H1 (cell line): Measurements from ENCODE around the gene EPHB6. TPM values are rescaled to one million over a fixed set of nuclear protein-coding genes. Genes with fewer than 3 reads are reported as not detected.

Experiments
- CTCF ChIA-PET: fragments of 300-600 bp; sonication (Branson Sonifier 250); formaldehyde crosslinking; loops from one replicate; lab custom pipeline; 2021; ENCODE audit not compliant: partially characterized antibody; lab: Charles Lee
- POLR2A ChIA-PET: fragments of 300-600 bp; sonication (Branson Sonifier 250); formaldehyde crosslinking; loops from one replicate; lab custom pipeline; 2021; ENCODE audit warnings: inconsistent platforms; ENCODE audit not compliant: partially characterized antibody; lab: Charles Lee
- DNase-seq, 2 experiments: peaks; one replicate each; pipeline versions ENCODE4 v3.0.0 to v3.0.0-alpha.2; 2010 to 2022; ENCODE audit warnings: low spot score in 2 of 2, low read depth in 1 of 2, mixed read lengths in 1 of 2
- FAIRE-seq: peaks from 2 replicates; lab custom pipeline; 2011; peaks lifted over from hg19 to GRCh38; lab: Jason Lieb, UNC
- H2AFZ ChIP-seq: 2 replicates; pipeline ENCODE4 v1.8.1; 2012; ENCODE audit warnings: low read length, inconsistent platforms
- H2AK5ac ChIP-seq: 2 replicates; pipeline ENCODE4 v1.6.1; 2013; ENCODE audit warnings: low read depth, low read length
- H2BK120ac ChIP-seq: replicated peaks from 2 replicates; pipeline ENCODE3; 2013; ENCODE audit warnings: low read depth, low read length, inconsistent platforms
- H2BK12ac ChIP-seq: 2 replicates; pipeline ENCODE4 v1.6.1; 2013; ENCODE audit warnings: low read depth, low read length
- H2BK15ac ChIP-seq: 2 replicates; pipeline ENCODE4 v1.6.1; 2013; ENCODE audit warnings: low read length
- H2BK20ac ChIP-seq: 2 replicates; pipeline ENCODE4 v1.6.1; 2013; ENCODE audit warnings: low read length
- H2BK5ac ChIP-seq: 2 replicates; pipeline ENCODE4 v1.6.1; 2013; ENCODE audit warnings: low read depth, low read length
- H3K14ac ChIP-seq: 2 replicates; pipeline ENCODE4 v1.6.1; 2013; ENCODE audit warnings: inconsistent platforms; ENCODE audit not compliant: insufficient read length
- H3K18ac ChIP-seq: 2 replicates; pipeline ENCODE4 v1.6.1; 2013; ENCODE audit warnings: low read length; ENCODE audit errors: extremely low read depth
- H3K23ac ChIP-seq: 2 replicates; pipeline ENCODE4 v1.6.1; 2013; ENCODE audit warnings: inconsistent platforms; ENCODE audit not compliant: insufficient read length
- H3K23me2 ChIP-seq: 2 replicates; pipeline ENCODE4 v1.6.1; 2013; ENCODE audit warnings: low read depth, low read length
- H3K27ac ChIP-seq: 2 replicates; pipeline ENCODE4 v1.6.1; 2011; ENCODE audit warnings: low read depth, low read length, inconsistent platforms
- H3K27me3 ChIP-seq, 4 experiments: replicated peaks in 1 of 4; 1 replicate in 1 of 4; 2 replicates in 3 of 4; pipeline versions ENCODE4 v1.6.1 to v1.8.1; 2011 to 2013; ENCODE audit warnings: low read length in 3 of 4, mild to moderate bottlenecking in 3 of 4, inconsistent platforms in 2 of 4, mixed read lengths in 2 of 4, moderate library complexity in 1 of 4; ENCODE audit not compliant: control insufficient read depth in 3 of 4, insufficient read depth in 3 of 4; ENCODE audit errors: extremely low read depth in 1 of 4
- H3K36me3 ChIP-seq, 4 experiments: 2 replicates each; pipeline versions ENCODE4 v1.6.1 to v1.8.1; 2011 to 2013; ENCODE audit warnings: mild to moderate bottlenecking in 4 of 4, low read length in 3 of 4, moderate library complexity in 2 of 4, control low read depth in 1 of 4, inconsistent platforms in 1 of 4; ENCODE audit not compliant: insufficient read depth in 4 of 4, control insufficient read depth in 2 of 4
- H3K4ac ChIP-seq: replicated peaks from 2 replicates; pipeline ENCODE3; 2013; ENCODE audit warnings: low read length, low read depth, mixed read lengths, inconsistent platforms; ENCODE audit not compliant: insufficient read length
- H3K4me1 ChIP-seq, 4 experiments: replicated peaks in 1 of 4; 1 replicate in 1 of 4; 2 replicates in 3 of 4; pipeline versions ENCODE4 v1.6.1 to v1.8.1; 2011 to 2013; ENCODE audit warnings: low read length in 3 of 4, inconsistent platforms in 2 of 4, mixed read lengths in 1 of 4; ENCODE audit not compliant: insufficient read depth in 4 of 4, control insufficient read depth in 3 of 4
- H3K4me2 ChIP-seq, 2 experiments: 2 replicates each; pipeline versions ENCODE4 v1.6.1 to v1.8.1; 2011 to 2013; ENCODE audit warnings: low read depth in 2 of 2, low read length in 2 of 2, control low read depth in 1 of 2, inconsistent platforms in 1 of 2, mild to moderate bottlenecking in 1 of 2; ENCODE audit not compliant: insufficient read depth in 1 of 2
- H3K4me3 ChIP-seq, 4 experiments: fragments of 200-600, 300-600 bp in 1 of 4; sonication (generic), shearing (Covaris generic), sonication (Bioruptor Twin) in 1 of 4; 2 replicates each; pipeline versions ENCODE4 v1.5.1 to v1.8.1; 2011 to 2016; ENCODE audit warnings: low read length in 4 of 4, low read depth in 3 of 4, control low read depth in 2 of 4, inconsistent platforms in 2 of 4, mild to moderate bottlenecking in 2 of 4, mixed read lengths in 1 of 4, moderate library complexity in 1 of 4; ENCODE audit not compliant: insufficient read depth in 2 of 4; ENCODE audit errors: extremely low read depth in 1 of 4
- H3K56ac ChIP-seq: replicated peaks from 2 replicates; pipeline ENCODE3; 2013; ENCODE audit warnings: low read depth, mild to moderate bottlenecking, mixed read lengths, low read length, inconsistent platforms; ENCODE audit not compliant: insufficient read length
- H3K79me1 ChIP-seq: 2 replicates; pipeline ENCODE4 v1.6.1; 2013; ENCODE audit warnings: low read depth, low read length, control low read depth
- H3K79me2 ChIP-seq, 2 experiments: 2 replicates each; pipeline versions ENCODE4 v1.6.1 to v1.8.1; 2012 to 2013; ENCODE audit warnings: low read length in 2 of 2, mild to moderate bottlenecking in 2 of 2, inconsistent platforms in 1 of 2; ENCODE audit not compliant: insufficient read depth in 2 of 2, control insufficient read depth in 1 of 2
- H3K9ac ChIP-seq, 4 experiments: replicated peaks in 1 of 4; 1 replicate in 1 of 4; 2 replicates in 3 of 4; pipeline versions ENCODE4 v1.6.1 to v1.8.1; 2011 to 2013; ENCODE audit warnings: low read depth in 3 of 4, low read length in 3 of 4, control low read depth in 2 of 4, mild to moderate bottlenecking in 2 of 4, moderate library complexity in 2 of 4, inconsistent platforms in 1 of 4; ENCODE audit errors: extremely low read depth in 1 of 4
- H3K9me3 ChIP-seq, 2 experiments: 2 replicates each; pipeline versions ENCODE4 v1.6.1 to v1.8.1; 2012 to 2013; ENCODE audit warnings: mild to moderate bottlenecking in 2 of 2, moderate library complexity in 2 of 2, control low read depth in 1 of 2, inconsistent platforms in 1 of 2, low read depth in 1 of 2, low read length in 1 of 2, mixed read lengths in 1 of 2; ENCODE audit not compliant: insufficient read depth in 2 of 2
- H4K20me1 ChIP-seq, 2 experiments: replicated peaks in 1 of 2; 2 replicates each; pipeline versions ENCODE3 to v1.8.1; 2011 to 2013; ENCODE audit warnings: inconsistent platforms in 2 of 2, low read length in 2 of 2, mild to moderate bottlenecking in 1 of 2; ENCODE audit not compliant: insufficient read depth in 2 of 2, control insufficient read depth in 1 of 2
- H4K5ac ChIP-seq: 2 replicates; pipeline ENCODE4 v1.6.1; 2013; ENCODE audit warnings: low read length, low read depth, mixed read lengths, inconsistent platforms; ENCODE audit not compliant: insufficient read length
- H4K8ac ChIP-seq: 2 replicates; pipeline ENCODE4 v1.8.0; 2013; ENCODE audit warnings: mild to moderate bottlenecking, moderate library complexity, low read length, inconsistent platforms; ENCODE audit not compliant: insufficient read depth; ENCODE audit errors: extremely low read depth
- H4K91ac ChIP-seq: replicated peaks from 2 replicates; pipeline ENCODE3; 2013; ENCODE audit warnings: low read length, mixed read lengths, inconsistent platforms; ENCODE audit not compliant: insufficient read length
- CEBPB ChIP-seq: IDR thresholded peaks from 2 replicates; pipeline ENCODE4 v1.6.1; 2012; ENCODE audit warnings: low read depth, low read length
- CHD1 ChIP-seq: IDR thresholded peaks from 2 replicates; pipeline ENCODE4 v1.6.1; 2012; ENCODE audit warnings: low read depth, low read length, improper control_type of control experiment
- FOSL1 ChIP-seq: IDR thresholded peaks from 2 replicates; pipeline ENCODE4 v1.6.1; 2011; ENCODE audit warnings: mild to moderate bottlenecking, low read depth, low read length, moderate library complexity; ENCODE audit not compliant: insufficient read depth
- JUND ChIP-seq: IDR thresholded peaks from 2 replicates; pipeline ENCODE4 v1.6.1; 2011; ENCODE audit warnings: mild to moderate bottlenecking, improper control_type of control experiment, low read length
- NANOG ChIP-seq: IDR thresholded peaks from 2 replicates; pipeline ENCODE4 v1.6.1; 2011; ENCODE audit warnings: low read length, low read depth, mild to moderate bottlenecking, inconsistent platforms; ENCODE audit not compliant: insufficient read depth, poor library complexity, severe bottlenecking
- RBBP5 ChIP-seq: IDR thresholded peaks from 2 replicates; pipeline ENCODE4 v1.7.1; 2012; ENCODE audit warnings: low read depth, mild to moderate bottlenecking, inconsistent platforms, low read length, moderate library complexity, borderline replicate concordance
- SIN3A ChIP-seq, 2 experiments: IDR thresholded peaks in 1 of 2; conservative IDR thresholded peaks in 1 of 2; 2 replicates each; pipeline ENCODE4 v1.6.1; 2011 to 2012; ENCODE audit warnings: low read length in 2 of 2, improper control_type of control experiment in 1 of 2, low read depth in 1 of 2, mild to moderate bottlenecking in 1 of 2
- TAF1 ChIP-seq: IDR thresholded peaks from 2 replicates; pipeline ENCODE4 v1.6.1; 2011; ENCODE audit warnings: mild to moderate bottlenecking, low read depth, low read length
- TAF7 ChIP-seq: optimal IDR thresholded peaks from 2 replicates; pipeline ENCODE3; 2011; ENCODE audit warnings: low read depth, mild to moderate bottlenecking, inconsistent platforms, low read length, moderate library complexity, borderline replicate concordance
- ZNF274 ChIP-seq: IDR thresholded peaks from 2 replicates; pipeline ENCODE4 v1.7.0; 2012; ENCODE audit warnings: low read length, borderline replicate concordance; ENCODE audit errors: extremely low read depth
- WGBS, 2 experiments: shearing (Covaris generic) in 1 of 2; methylation state at CpG; one replicate each; pipeline versions ENCODE4 v1.1.6 to v1.1.7; 2013 to 2015; ENCODE audit warnings: low lambda C conversion rate in 2 of 2, mixed read lengths in 2 of 2, inconsistent platforms in 1 of 2, low coverage in 1 of 2, missing lambda C conversion rate in 1 of 2; ENCODE audit not compliant: insufficient replicate concordance in 2 of 2, insufficient coverage in 1 of 2, insufficient read length in 1 of 2; ENCODE audit errors: extremely low coverage in 1 of 2, missing lambda C conversion rate in 1 of 2; 5-methylcytosine and 5-hydroxymethylcytosine counted together
- polyA plus RNA-seq, 7 experiments: library from polyadenylated mRNA; depleted of rRNA in 3 of 7; stranded (reverse) in 5 of 7; unstranded in 2 of 7; fragments of >200 nt in 5 of 7; fragments of 200-250 nt in 2 of 7; gene quantifications; 1 replicate in 5 of 7; 2 replicates in 1 of 7; 4 replicates in 1 of 7; pipeline versions ENCODE4 v1.2.1 to v1.2.3, GENCODE V29; 2011 to 2013; ENCODE audit warnings: missing spikeins in 2 of 7, mixed read lengths in 2 of 7
- total RNA-seq: library from RNA; stranded (reverse); fragmentation: NEBNext Ultra II Directional; extraction: Animal tissue kit (Norgen Biotek cat#: 25700); gene quantifications from 2 replicates; pipeline ENCODE4 v1.2.1, GENCODE V29; 2021

Gene EPHB6
- total and polyA plus RNA-seq, 2 of the 8 experiments (the other 6 are each of a cell fraction or from before 2014, with no cell fraction given), result 19.7 TPM

- H4K20me1 ChIP-seq, result no peaks in the 10 kb centered on the region
- H2BK5ac ChIP-seq, result no peak overlapping the region
- H3K23ac ChIP-seq, result no peak overlapping the region
- peaks cover 0 to 1% (median 0%) of the 10 kb centered on the region in 4 experiments; a peak in 1 of 7 replicates for H3K27me3 ChIP-seq
- H3K9me3 ChIP-seq, result no peaks in the 10 kb centered on the region
- TF ChIP-seq JUND, result no peak
- TF ChIP-seq ZNF274, result no peak
- TF ChIP-seq SIN3A (conservative IDR thresholded peaks at IDR 0.05 in 1 of 2, IDR thresholded peaks at IDR 0.05 in 1 of 2; ENCODE audit: low read depth in 1 of 2, low read length in 2 of 2), result no peak
- TF ChIP-seq RBBP5, result no peak
- no peak for TF ChIP-seq CHD1
- TF ChIP-seq FOSL1, result no peak
- TF ChIP-seq CEBPB, result no peak
- no peak for TF ChIP-seq TAF7
- no peak for TF ChIP-seq TAF1
- no peak for TF ChIP-seq NANOG
- H3K14ac ChIP-seq, result no peak overlapping the region
- no peak overlapping the region for H3K18ac ChIP-seq
- no peak for DNase-seq
- no peak overlapping the region for H2BK120ac ChIP-seq
- no peak overlapping the region for H3K56ac ChIP-seq
- no peak overlapping the region for H4K8ac ChIP-seq
- no peaks in the 10 kb centered on the region for H3K23me2 ChIP-seq
- FAIRE-seq, result no peak
- H3K9ac ChIP-seq, result no peak overlapping the region
- CTCF ChIA-PET, result interaction anchor here (2.3 kb wide), 1 partner anchor 51 kb away, joined by 6 read pairs; no protein-coding TSS in a partner anchor
- H3K4ac ChIP-seq, result no peak overlapping the region
- WGBS, 2 experiments, result 85% methylated on average over 2 of the region's 2 CpGs; no CpG with 5 or more reads in 1 of the 2 experiments
- no peak overlapping the region for H2BK12ac ChIP-seq
- H3K79me2 ChIP-seq, result no peaks in the 10 kb centered on the region
- POLR2A ChIA-PET, result no interaction called here
- H2AFZ ChIP-seq, result no peak overlapping the region
- H3K36me3 ChIP-seq, result no peaks in the 10 kb centered on the region
- no peak overlapping the region for H4K91ac ChIP-seq
- no peak overlapping the region for H2BK20ac ChIP-seq
- no peak overlapping the region for H2AK5ac ChIP-seq
- H3K4me3 ChIP-seq, result no peak overlapping the region
- H3K27ac ChIP-seq, result no peak overlapping the region
- H3K4me1 ChIP-seq, result no peaks in the 10 kb centered on the region
- H3K4me2 ChIP-seq, result no peak overlapping the region
- no peaks in the 10 kb centered on the region for H3K79me1 ChIP-seq
- no peak overlapping the region for H4K5ac ChIP-seq
- H2BK15ac ChIP-seq, result no peak overlapping the region
Observed at GRCh38 chr7:142847353-142847752, 7.5 kb upstream of the EPHB6 start.
